BE2C (cell line): ENCODE data around the gene ALDH8A1.

Source experiments
- DNase-seq: peaks from one replicate; pipeline ENCODE4 v3.0.0-alpha.2; 2020
- H3K27me3 ChIP-seq: fragments of 250-450 bp; sonication (Bioruptor Pico); 2 replicates; pipeline ENCODE4 v1.5.1; 2020; ENCODE audit warnings: mild to moderate bottlenecking
- H3K36me3 ChIP-seq: fragments of 250-450 bp; sonication (Bioruptor Pico); 2 replicates; pipeline ENCODE4 v1.5.1; 2020; ENCODE audit warnings: mild to moderate bottlenecking
- H3K4me1 ChIP-seq: fragments of 250-450 bp; sonication (Bioruptor Pico); 2 replicates; pipeline ENCODE4 v1.5.1; 2020
- H3K4me3 ChIP-seq: 2 replicates; pipeline ENCODE4 v1.5.1; 2011; ENCODE audit warnings: low read depth, low read length
- H3K9me3 ChIP-seq: fragments of 250-450 bp; sonication (Bioruptor Pico); 2 replicates; pipeline ENCODE4 v1.5.1; 2020
- CTCF ChIP-seq: IDR thresholded peaks from 2 replicates; pipeline ENCODE4 v1.5.1; 2012; ENCODE audit warnings: mild to moderate bottlenecking, low read depth, low read length

ALDH8A1 gene

GRCh38 chr6:134936931-134937330, 13.0 kb downstream of the ALDH8A1 start:
- Histone ChIP-seq H3K4me1 (no peaks in the 10 kb centered on the region), H3K27me3 (no peaks in the 10 kb centered on the region), H3K9me3 (no peaks in the 10 kb centered on the region), H3K36me3 (no peaks in the 10 kb centered on the region), H3K4me3 (no peak overlapping the region)
- DNase-seq: no peak
- TF ChIP-seq CTCF: no peak

- no peak overlapping the region for H3K4me3 ChIP-seq
- no peak for TF ChIP-seq CTCF
- H3K9me3 ChIP-seq: no peaks in the 10 kb centered on the region
- no peaks in the 10 kb centered on the region for H3K36me3 ChIP-seq
- H3K27me3 ChIP-seq: no peaks in the 10 kb centered on the region
- DNase-seq: no peak
- H3K4me1 ChIP-seq: no peaks in the 10 kb centered on the region
Measured at GRCh38 chr6:134936476-134936875, 13.4 kb downstream of the ALDH8A1 start.

GRCh38 chr6:134934793-134935485, 15.0 kb downstream of the ALDH8A1 start:
- no peak for DNase-seq
- no peaks in the 10 kb centered on the region for H3K36me3 ChIP-seq
- TF ChIP-seq CTCF: no peak
- H3K4me3 ChIP-seq: no peak overlapping the region
- H3K4me1 ChIP-seq: no peaks in the 10 kb centered on the region
- H3K9me3 ChIP-seq: no peaks in the 10 kb centered on the region
- no peaks in the 10 kb centered on the region for H3K27me3 ChIP-seq

- DNase-seq: no peak
- Histone ChIP-seq H3K4me1 (no peaks in the 10 kb centered on the region), H3K4me3 (no peak overlapping the region), H3K36me3 (no peaks in the 10 kb centered on the region), H3K9me3 (no peaks in the 10 kb centered on the region), H3K27me3 (no peaks in the 10 kb centered on the region)
- TF ChIP-seq CTCF: no peak
Measured at GRCh38 chr6:134932535-134933470, 17.1 kb downstream of the ALDH8A1 start.

- TF ChIP-seq CTCF: no peak
- Histone ChIP-seq H3K4me3 (no peak overlapping the region), H3K27me3 (no peaks in the 10 kb centered on the region), H3K4me1 (no peaks in the 10 kb centered on the region), H3K9me3 (no peaks in the 10 kb centered on the region), H3K36me3 (no peaks in the 10 kb centered on the region)
- no peak for DNase-seq
Measured at GRCh38 chr6:134932098-134932497, 17.8 kb downstream of the ALDH8A1 start.

GRCh38 chr6:134930463-134930862, 19.4 kb downstream of the ALDH8A1 start:
- DNase-seq: no peak
- Histone ChIP-seq H3K4me1 (no peaks in the 10 kb centered on the region), H3K4me3 (no peak overlapping the region), H3K9me3 (no peaks in the 10 kb centered on the region), H3K36me3 (no peaks in the 10 kb centered on the region), H3K27me3 (no peaks in the 10 kb centered on the region)
- TF ChIP-seq CTCF: no peak
